Mesothelial cell of epicardium (in vitro differentiated cells): ENCODE results near the gene C17orf50. TPM values are rescaled to one million over a fixed set of nuclear protein-coding genes. Genes with fewer than 3 reads are reported as not detected.
A peak's percentile ranks its signal among the peaks of the same experiment; 100 is the strongest.

Source experiments
- DNase-seq, 2 experiments: peaks; one replicate each; pipeline ENCODE4 v3.0.0; 2021; ENCODE audit warnings: low spot score in 2 of 2; ENCODE audit not compliant: unreplicated experiment in 2 of 2
- H3K27ac Mint-ChIP-seq: 2 replicates; pipeline ENCODE4 v1.8.0; 2021; ENCODE audit warnings: mixed read lengths
- H3K27me3 Mint-ChIP-seq: 2 replicates; pipeline ENCODE4 v1.8.0; 2021; ENCODE audit warnings: low read depth, mixed read lengths
- H3K36me3 Mint-ChIP-seq: 2 replicates; pipeline ENCODE4 v1.8.0; 2021; ENCODE audit warnings: mixed read lengths
- H3K4me1 Mint-ChIP-seq: 2 replicates; pipeline ENCODE4 v1.8.0; 2021; ENCODE audit warnings: mixed read lengths
- H3K4me3 Mint-ChIP-seq: 2 replicates; pipeline ENCODE4 v1.8.0; 2021; ENCODE audit warnings: mild to moderate bottlenecking, moderate library complexity, mixed read lengths
- H3K9me3 Mint-ChIP-seq: 2 replicates; pipeline ENCODE4 v1.8.0; 2021; ENCODE audit warnings: mixed read lengths
- CTCF ChIP-seq: fragments of 200-600 bp; sonication (generic); IDR thresholded peaks from one replicate; pipeline ENCODE4 v1.5.0; 2021; ENCODE audit warnings: antibody characterized with exemption; ENCODE audit not compliant: unreplicated experiment
- total RNA-seq: library from RNA; stranded (reverse); gene quantifications from 3 replicates; pipeline ENCODE4 v1.2.1, GENCODE V29; 2021

C17orf50 gene
- total RNA-seq: not detected in 3 replicates

GRCh38 chr17:35760587-35760986 is at the start of gene C17orf50:
Gene C17orf50, plus strand, starts transcription at chr17:35760887. Its CDS starts 55 bp downstream, at chr17:35760942.
- no peaks in the 10 kb centered on the region for H3K36me3 Mint-ChIP-seq
- H3K4me3 Mint-ChIP-seq: no peak within 1 kb of the TSS
- H3K4me1 Mint-ChIP-seq: peaks cover 7% of the 10 kb centered on the region
- DNase-seq: no peak
- no peak within 1 kb of the TSS for H3K27ac Mint-ChIP-seq
- H3K9me3 Mint-ChIP-seq: no peaks in the 10 kb centered on the region
- no peak for TF ChIP-seq CTCF
- no peaks in the 10 kb centered on the region for H3K27me3 Mint-ChIP-seq

- H3K27ac Mint-ChIP-seq: no peak overlapping the region
- H3K4me3 Mint-ChIP-seq: no peak overlapping the region
- H3K36me3 Mint-ChIP-seq: peaks cover 12% of the 10 kb centered on the region
- H3K4me1 Mint-ChIP-seq: peaks cover 16% of the 10 kb centered on the region
- no peaks in the 10 kb centered on the region for H3K27me3 Mint-ChIP-seq
- H3K9me3 Mint-ChIP-seq: no peaks in the 10 kb centered on the region
- DNase-seq: no peak
- TF ChIP-seq CTCF: no peak
Observed at GRCh38 chr17:35710950-35711349, 49.7 kb upstream of the C17orf50 start.

- H3K4me1 Mint-ChIP-seq: peaks cover 26% of the 10 kb centered on the region
- no peak overlapping the region for H3K27ac Mint-ChIP-seq
Observed at GRCh38 chr17:35713069-35713728, 47.5 kb upstream of the C17orf50 start.

GRCh38 chr17:35714988-35715387 is 45.7 kb upstream of the C17orf50 start:
- H3K27ac Mint-ChIP-seq: no peak overlapping the region
- H3K36me3 Mint-ChIP-seq: peaks cover 13% of the 10 kb centered on the region

More at GRCh38 chr17:35713069-35713728, 47.5 kb upstream of the C17orf50 start:
- no peak for TF ChIP-seq CTCF
- peak in 1 of 2 experiments; percentile 48 for DNase-seq
- Mint-ChIP-seq H3K36me3 (peaks cover 10% of the 10 kb centered on the region), H3K4me3 (no peak overlapping the region), H3K9me3 (no peaks in the 10 kb centered on the region), H3K27me3 (no peaks in the 10 kb centered on the region)

GRCh38 chr17:35715416-35715815 is 45.3 kb upstream of the C17orf50 start:
- no peak for TF ChIP-seq CTCF
- no peak for DNase-seq
- no peaks in the 10 kb centered on the region for H3K27me3 Mint-ChIP-seq
- no peak overlapping the region for H3K4me3 Mint-ChIP-seq
- H3K36me3 Mint-ChIP-seq: peaks cover 13% of the 10 kb centered on the region
- H3K9me3 Mint-ChIP-seq: no peaks in the 10 kb centered on the region
- peaks cover 25% of the 10 kb centered on the region for H3K4me1 Mint-ChIP-seq
- no peak overlapping the region for H3K27ac Mint-ChIP-seq

More at GRCh38 chr17:35714988-35715387, 45.7 kb upstream of the C17orf50 start:
- Mint-ChIP-seq H3K4me3 (no peak overlapping the region), H3K4me1 (peaks cover 27% of the 10 kb centered on the region), H3K27me3 (no peaks in the 10 kb centered on the region), H3K9me3 (no peaks in the 10 kb centered on the region)
- no peak for DNase-seq
- TF ChIP-seq CTCF: no peak

- TF ChIP-seq CTCF: no peak
- Mint-ChIP-seq H3K27me3 (no peaks in the 10 kb centered on the region), H3K4me3 (no peak overlapping the region), H3K27ac (no peak overlapping the region), H3K9me3 (no peaks in the 10 kb centered on the region), H3K36me3 (peaks cover 8% of the 10 kb centered on the region), H3K4me1 (peaks cover 23% of the 10 kb centered on the region)
- DNase-seq: no peak
Observed at GRCh38 chr17:35716173-35716572, 44.5 kb upstream of the C17orf50 start.
